ENCODE data around the gene JAZF1.

- TF ChIP-seq CTCF (IDR thresholded peaks at IDR 0.05) (no peak), POLR2A (IDR thresholded peaks at IDR 0.05) (no peak)
Observed at GRCh38 chr7:28061824-28062196, 118.8 kb downstream of the JAZF1 start.
